Fibroblast of skin of scalp (primary cell): Measurements from ENCODE around the gene KCNH8. TPM values are rescaled to one million over a fixed set of nuclear protein-coding genes. Genes with fewer than 3 reads are reported as not detected.
"Not testable (repeated sequence)": the region's sequence is repeated elsewhere in the genome, so short reads cannot be mapped to it uniquely, and the experiment has no call there.

Experiments
- DNase-seq: peaks from one replicate; pipeline ENCODE4 v3.0.0-alpha.2; 2013
- polyA plus RNA-seq, 2 experiments: library from polyadenylated mRNA; unstranded; fragments of 120-200 nt; gene quantifications; one replicate each; pipeline ENCODE4 v1.2.1, GENCODE V29; 2013; ENCODE audit not compliant: insufficient read length in 2 of 2

KCNH8 gene
- not detected for polyA plus RNA-seq (2013, experiment 1 of 2; ENCODE audit: insufficient read length)
- 0.10 TPM for polyA plus RNA-seq (2013, experiment 2 of 2; ENCODE audit: insufficient read length)

DNA sequence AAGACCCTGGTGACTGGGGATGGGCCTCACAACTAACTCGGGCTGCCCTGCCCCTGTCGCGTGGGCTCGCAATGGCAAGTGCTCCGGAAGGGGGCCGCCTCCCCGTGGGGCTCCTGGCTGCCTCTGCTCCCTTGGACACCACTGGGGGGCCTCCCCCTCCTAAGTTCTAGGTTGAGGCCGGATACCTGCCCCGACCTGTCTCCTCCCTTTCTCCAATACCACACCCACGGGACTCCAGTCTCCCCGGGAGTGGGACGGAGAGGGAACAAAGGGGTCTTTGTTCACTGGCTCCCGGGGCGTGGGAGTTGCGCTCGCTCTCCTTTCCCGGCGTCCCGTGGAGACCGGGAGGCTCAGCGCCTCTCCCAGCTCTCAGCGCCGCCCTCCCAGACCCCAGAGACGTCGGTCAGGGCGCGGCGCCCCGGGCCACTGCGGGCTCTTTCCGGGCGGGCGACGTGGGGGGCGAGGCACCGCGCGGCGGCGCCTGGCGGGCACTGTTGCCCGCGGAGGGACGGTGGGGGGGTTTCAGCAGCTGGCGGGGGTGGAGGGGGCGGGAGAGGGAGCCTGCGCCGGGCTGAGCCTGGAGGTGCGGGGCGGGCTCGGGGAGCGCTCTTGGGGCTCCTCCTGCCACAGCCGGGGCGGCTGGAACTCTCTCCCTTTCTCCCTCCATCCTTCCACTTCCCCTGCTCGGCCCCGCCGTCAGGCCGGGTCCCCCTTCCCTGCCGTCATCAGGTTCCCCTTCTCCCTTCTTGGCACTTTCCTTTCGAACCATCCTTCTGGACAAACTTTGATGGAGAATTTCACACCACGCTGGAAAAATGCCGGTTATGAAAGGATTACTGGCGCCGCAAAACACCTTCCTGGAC, at the start of gene KCNH8:
Gene KCNH8, plus strand, starts transcription at position 606 of the 863 bp plus-strand sequence. Its CDS starts 210 bp downstream, at position 816.
- DNase-seq: no peak

DNA sequence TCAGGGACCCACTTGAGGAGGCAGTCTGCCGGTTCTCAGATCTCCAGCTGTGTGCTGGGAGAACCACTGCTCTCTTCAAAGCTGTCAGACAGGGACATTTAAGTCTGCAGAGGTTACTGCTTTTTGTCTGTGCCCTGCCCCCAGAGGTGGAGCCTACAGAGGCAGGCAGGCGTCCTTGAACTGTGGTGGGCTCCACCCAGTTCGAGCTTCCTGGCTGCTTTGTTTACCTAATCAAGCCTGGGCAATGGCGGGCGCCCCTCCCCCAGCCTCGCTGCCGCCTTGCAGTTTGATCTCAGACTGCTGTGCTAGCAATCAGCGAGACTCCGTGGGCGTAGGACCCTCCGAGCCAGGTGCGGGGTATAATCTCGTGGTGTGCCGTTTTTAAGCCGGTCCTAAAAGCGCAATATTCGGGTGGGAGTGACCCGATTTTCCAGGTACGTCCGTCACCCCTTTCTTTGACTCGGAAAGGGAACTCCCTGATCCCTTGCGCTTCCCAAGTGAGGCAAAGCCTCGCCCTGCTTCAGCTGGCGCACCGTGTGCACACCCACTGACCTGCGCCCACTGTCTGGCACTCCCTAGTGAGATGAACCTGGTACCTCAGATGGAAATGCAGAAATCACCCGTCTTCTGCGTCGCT, 45.5 kb upstream of the KCNH8 start:
- DNase-seq: not testable (repeated sequence)

DNA sequence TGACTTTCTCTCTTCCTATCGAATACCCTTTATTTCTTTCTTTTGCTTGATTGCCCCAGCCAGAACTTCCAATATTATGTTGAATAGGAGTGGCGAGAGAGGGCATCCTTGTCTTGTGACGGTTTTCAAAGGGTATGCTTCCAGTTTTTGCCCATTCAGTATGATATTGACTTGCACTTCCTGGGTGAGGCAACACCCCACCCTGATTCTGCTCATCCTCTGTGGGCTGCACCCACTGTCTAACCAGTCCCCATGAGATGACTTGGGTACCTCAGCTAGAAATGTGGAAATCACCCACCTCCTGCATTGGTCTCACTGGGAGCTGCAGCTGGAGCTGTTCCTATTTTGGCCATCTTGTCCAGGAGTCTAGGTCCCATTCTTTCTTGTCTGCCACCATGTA, 44.8 kb upstream of the KCNH8 start:
- DNase-seq: no peak

DNA sequence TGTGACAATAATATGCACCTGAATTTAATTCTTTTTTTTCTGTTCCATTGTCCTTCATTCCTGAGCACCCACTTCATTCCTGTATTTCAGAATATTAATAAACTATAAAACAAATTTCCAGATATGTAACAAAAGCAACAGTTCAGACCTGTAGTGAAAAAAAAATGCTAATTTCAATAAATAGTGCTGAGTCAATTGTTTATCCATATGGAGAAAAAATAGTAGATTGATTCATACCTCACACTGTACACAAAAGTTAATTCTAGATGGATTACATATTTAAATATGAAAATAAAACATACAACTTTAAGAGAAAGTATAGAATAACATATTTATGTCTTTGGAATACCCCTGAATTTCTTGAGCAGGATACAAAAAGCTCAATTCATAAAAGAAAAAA, 43.9 kb upstream of the KCNH8 start:
- no peak for DNase-seq

DNA sequence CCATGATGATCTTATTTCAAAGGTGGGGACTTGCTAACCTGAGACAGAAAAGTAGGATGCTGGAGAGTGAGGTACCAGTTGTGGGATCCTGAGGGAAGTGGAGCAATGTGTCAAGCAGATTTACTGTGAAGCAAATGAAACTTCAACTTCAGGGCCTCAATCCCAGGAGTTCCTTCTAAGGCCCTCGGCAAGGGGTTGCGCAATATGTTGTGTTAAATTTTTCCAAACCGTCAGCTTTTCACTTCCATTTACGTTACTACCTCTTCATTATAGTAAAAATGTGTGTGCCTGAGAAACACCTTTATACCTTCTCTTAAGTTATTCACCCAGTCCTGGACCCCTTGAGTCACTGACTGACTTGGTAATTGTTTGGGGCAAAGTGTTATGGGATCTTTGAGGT, 42.5 kb upstream of the KCNH8 start:
- no peak for DNase-seq

DNA sequence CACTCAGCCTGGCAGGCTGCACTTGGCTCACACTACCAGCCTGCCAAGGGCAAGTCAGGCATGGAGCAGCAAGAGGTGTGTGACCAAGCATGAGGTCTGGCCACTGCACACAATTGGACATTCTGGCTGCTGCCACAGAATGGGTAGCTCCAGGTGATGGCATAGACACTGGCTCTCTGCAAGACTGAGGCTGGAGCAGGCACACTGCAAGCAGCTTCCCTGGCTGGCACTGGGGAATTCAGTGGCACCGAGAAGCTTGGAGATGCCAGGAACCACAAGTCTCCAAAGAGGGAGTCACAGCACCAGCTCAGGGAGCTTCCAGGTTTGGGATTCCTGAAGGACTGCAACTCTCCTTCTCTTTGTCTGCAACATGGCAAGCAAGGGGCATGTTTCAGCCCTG, 42.0 kb upstream of the KCNH8 start:
- DNase-seq: no peak

DNA sequence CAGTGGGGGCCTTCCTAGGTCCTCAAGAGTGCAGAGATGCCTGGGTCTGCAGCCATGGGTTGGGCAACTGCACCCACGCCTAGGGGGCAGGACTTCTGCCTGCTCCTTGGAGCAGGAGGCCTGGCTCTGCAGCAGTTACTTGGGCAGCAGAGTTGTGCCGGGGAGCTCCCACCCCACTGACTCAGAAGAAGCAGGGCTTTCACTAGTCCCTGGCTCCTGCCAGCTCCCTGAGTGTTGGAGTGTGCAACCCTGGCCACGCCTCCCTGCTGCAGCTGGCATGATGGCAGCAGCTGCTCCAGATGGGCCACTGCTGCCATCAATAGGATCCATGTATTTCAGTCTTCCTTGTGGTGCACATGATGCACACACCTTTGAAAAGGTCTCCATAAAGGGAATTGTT, 40.6 kb upstream of the KCNH8 start:
- DNase-seq: no peak

DNA sequence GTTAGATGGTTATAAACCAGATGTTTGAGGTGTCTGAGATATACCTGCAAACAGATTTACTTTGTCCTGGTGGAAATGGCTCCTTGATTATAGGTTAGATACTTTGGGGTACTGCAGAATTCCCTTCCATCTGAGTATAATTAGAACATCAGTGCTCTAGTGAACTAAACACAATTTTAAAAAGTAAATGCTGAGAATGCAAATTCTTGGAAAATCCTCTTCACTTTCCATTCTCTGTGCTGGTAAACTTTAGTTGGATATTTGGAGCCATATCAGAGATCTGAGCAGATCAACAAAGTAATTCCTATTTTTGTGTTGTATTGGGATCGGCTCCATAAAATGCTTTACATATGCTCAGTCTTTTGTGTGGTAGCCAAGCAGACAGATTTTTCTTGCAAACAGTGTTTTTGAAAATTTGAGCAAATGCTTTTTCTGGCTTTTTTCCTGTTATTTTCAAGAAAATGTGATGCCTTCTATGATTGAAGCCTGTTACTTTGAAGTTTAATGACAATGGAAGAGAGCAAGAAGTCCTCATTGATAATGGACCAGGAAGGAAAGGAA, 37.9 kb upstream of the KCNH8 start:
- no peak for DNase-seq

DNA sequence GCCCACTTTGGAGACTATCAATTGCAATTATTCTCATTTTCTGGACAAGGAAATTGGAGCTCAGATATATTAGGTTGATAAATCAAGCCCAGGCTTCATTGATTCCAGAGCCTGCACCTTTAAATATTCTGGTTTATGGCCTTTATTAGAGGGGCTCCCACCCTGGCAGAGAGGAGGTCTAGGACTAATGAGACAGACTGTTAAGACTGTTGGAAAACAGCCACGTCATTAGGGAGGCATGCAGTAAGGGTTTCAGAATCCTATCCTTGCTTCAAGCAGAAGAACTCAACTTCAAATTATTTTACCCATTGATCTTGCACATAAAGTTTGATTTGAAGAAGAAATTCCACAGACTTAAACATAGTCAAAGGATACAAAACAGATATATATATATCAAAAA, 33.8 kb upstream of the KCNH8 start:
- no peak for DNase-seq

DNA sequence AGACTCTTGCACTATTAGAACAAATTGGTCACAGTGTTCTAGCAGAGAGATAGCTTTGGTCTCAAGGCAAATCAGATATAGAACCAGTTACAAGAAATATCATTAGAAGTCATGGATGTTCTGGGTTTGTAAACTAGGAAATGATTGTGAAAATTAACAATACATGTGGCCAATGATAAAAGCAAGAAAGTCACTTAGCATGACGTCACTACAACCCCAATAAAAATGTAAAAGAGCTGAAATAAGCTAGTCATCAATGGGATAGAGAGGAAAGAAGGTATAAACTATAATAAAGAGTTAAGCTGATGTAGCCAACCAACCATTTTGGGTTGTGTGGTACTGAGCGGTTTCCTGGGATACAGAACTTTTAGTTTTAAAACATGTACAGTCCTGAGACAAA, 32.1 kb upstream of the KCNH8 start:
- no peak for DNase-seq

DNA sequence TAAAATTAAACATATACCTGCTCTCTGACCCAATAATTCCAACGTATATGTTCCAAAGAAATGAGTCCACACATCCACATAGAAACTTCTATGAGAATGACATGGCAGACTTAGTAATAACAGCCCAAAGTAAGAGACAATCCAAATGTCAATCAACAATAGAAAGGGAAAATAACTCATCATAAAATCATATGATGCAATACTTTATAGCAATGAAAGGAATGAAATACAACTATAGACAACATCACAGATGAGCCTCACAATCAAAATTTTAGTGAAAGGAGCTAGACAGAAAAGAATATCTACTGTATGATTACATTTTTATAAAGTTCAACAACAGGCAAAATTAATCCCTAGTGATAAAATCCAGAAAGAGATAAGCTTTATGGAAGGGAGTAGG, 23.6 kb upstream of the KCNH8 start:
- no peak for DNase-seq

DNA sequence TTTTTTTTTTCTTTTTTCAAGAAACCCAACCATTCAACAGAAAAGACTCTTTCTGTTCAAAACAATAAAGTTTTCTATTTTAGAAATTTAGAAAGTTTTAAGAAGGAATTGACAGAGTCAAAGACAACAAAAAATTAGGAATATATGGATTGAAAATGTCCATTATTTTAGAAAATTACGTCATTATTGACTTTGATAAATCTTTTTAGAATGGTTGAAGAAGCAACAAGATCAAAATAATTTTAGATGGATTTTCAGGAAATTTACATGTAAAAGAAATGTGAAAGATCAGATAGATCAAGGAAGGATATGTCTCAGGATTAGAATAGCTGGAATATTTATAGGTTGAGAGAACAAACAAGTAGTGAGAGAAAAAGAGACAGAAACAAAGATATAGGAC, 8.4 kb upstream of the KCNH8 start:
- DNase-seq: no peak

DNA sequence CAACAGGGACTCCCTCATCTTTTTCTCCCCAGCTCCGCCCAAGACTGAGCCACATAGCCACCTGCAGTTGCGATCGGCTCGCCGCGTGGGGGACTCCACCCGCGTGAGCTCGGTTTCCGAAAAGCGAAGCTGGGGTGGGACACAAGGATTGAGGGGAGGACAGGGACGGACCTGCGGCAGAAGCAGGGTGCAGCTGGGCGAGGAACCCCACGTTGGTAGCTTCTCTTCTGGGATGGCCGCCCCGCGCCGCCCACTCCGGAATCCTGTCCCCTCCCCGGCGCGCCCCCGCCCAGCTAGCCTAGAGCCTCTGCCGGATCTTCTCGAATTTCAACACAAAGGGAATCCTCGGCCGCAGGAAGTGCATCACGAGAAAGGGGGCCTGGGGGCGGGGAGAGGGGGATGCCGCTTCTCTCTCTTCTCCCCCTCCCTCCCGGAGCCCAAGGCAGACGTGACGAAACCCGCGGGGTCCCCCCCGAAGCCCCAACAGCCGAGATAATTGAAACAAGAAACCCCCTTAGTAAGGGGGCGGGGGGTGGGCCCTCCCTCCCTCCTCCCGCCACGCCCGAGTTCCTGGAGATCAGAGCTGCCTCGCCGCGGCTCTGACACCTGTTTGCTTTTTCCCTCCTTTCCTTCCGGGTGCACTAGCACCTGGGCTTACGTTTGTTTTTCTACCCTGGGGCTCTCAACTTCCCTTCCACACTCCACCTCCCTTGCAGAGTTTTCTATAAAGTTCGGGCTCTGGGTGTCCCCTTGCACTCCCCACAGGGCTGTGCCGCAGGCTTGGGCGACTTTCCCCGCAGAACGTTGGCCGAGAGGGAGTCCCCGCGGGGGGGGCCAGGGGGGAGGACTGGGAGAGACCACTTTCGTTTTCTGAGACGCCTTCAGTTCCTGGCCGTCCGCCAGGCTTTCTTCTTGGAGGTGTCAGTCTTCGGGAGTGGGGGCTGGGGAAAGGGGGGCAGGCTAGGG, 1.3 kb upstream of the KCNH8 start:
- peak; percentile 58 for DNase-seq

DNA sequence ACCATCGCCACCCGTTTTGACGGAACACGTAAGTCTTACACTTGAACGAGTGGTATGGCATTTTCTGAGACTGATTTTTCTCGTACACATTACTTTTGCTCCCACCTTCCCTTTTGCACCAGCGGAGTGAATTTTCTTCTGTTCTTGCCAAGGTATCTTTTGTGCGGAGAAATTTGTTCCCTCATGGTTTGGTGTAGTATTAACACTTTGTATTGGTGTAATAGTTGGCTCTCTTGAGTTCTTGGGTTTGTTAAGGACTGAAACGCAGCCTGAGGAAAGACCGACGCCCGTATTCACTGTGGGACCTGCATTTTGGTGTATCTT, 420 bp downstream of the KCNH8 start:
- DNase-seq: no peak

DNA sequence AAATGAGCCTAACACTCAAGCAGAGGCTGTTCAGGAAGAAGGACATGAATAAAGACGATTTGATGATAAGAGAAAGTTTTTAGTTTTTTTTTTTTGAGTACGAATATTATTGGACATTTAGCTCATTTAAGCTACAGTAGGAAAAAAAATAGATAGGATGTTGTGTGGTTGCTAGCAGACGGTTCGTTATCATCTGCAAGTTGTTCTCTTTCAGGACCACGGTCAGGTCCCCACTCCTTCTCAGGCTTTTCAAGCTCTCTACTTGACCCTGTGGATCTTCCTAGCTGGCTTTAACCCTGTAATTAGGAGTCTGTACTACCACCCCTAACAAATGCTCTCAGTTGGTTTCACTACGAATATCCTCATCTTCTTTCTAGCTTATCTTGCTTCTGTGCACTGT, 1.1 kb downstream of the KCNH8 start:
- DNase-seq: peak; percentile 33

DNA sequence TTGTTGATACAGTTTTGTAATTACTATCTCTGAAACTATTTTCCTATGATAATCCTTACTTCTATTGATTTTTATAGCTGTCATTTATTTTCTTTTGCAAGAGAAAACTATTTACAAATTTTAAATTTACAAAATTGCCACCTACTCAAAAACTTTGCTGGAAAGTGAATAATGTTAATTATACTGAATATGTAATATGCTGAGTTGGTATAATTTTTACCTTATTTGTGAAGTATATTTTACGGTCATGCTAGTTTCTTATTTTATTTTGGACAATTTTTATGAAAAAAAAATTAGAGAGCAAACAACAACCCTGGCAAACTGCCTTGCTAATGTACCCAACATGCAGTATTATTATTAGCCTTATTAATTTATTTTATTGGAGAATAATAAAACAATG, 2.9 kb downstream of the KCNH8 start:
- no peak for DNase-seq

DNA sequence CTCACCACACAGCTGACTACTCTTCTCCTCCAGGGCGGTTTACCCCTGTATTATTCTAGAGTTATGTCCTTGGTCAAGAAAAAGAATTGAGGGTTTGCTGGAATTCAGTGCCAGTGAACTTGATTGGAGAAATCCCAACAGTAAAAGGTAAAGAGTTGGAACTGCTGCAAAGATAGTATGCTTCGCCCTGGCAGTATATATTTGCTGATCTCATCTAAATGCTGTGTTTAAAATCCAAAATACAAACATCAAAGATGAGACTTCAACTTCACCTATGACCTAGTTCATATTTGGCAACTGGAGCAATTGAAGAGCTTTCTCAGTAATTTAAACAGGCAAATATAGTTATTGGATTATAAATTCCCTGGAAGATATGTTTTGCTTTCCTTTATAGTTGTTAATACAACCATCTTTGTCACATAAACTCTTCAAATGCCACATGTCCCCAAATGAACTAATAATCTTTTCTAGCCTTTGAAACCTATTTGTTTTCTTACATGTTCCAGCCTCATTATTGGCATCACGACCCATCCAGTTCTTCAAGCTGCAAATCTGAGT, 6.5 kb downstream of the KCNH8 start:
- DNase-seq: no peak

DNA sequence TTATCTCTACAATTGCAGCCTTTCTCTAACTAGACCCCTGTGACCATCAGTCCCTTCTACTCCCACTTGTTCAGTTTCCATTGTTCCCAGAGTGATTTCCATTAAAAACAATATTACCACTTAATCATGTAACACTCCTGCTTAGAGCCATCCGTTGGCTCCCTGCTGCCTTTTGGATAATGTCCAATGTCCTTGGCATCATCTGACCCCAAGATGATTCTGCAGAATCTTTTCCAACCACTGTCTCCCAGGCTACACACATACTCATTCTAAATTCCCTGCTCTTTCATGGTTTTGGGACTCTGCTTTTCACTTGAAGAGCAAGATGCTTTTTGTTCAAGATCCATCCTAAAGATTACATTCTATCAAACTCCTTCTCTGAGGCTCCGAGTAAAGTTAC, 7.1 kb downstream of the KCNH8 start:
- no peak for DNase-seq

DNA sequence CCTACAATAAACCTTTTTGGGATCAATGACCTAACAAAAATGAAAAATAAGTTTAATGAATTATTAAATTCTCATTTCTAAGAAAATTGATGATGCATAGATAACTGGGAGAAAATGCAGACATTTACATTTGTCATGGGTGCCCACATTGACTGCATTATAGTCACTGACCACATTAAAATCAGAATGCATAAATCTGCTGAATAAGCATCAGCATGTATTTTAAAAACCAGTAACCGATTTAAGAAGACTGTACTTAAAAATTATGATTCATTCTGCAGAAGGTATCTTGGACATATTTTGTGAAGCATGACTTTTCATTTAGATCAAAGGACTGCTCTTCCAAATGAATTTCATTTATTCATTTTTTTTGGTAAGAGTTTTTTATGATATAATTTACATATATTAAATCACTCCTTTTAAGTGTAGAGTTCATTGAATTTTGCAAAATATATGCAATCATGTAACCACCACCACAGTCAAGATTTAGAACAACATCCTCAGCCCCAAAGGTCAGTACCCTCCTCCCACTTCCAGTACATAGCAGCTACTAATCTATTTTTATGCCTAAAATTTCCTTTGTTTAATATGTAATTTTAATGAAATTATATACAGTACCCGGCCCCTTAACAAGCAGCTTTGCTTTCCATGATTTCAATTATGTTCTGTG, 11.8 kb downstream of the KCNH8 start:
- no peak for DNase-seq

DNA sequence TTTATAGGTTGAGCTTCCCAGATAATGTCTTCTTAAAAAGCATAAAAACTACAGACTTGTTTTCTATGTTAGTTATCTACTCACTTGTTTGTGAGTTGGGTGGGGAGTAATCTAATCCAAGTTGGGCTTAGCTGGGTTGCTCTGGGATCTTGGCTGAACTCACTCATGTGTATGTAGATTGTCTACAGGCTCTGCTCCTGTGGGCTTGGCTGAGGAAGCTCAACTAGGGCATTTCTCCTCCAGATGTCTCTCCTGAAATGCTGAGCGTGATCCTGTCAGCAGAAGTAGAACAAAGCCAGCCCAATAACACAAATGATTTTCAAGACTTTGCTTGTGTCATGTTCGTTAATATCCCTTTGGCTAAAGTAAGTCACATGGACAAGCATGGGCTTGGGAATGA, 17.3 kb downstream of the KCNH8 start:
- DNase-seq: no peak

DNA sequence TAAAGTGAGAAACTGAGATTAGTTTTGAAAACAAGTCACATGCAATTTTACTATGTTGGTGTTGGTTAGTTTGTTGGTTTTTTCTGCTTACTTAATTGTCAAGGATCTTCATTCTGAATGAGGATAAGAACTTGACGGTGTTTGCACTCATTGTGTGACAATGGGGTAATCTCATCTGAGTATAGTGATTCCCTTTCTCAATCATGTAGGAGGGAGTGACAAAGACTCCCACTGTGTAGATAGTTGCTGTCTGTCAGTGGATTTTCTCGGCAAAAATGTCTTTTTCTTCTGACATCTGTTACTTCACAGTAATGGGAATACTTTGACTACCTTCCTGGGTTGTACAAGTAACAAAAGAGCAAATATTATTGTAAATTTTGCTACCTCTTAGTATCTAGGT, 23.5 kb downstream of the KCNH8 start:
- DNase-seq: no peak

DNA sequence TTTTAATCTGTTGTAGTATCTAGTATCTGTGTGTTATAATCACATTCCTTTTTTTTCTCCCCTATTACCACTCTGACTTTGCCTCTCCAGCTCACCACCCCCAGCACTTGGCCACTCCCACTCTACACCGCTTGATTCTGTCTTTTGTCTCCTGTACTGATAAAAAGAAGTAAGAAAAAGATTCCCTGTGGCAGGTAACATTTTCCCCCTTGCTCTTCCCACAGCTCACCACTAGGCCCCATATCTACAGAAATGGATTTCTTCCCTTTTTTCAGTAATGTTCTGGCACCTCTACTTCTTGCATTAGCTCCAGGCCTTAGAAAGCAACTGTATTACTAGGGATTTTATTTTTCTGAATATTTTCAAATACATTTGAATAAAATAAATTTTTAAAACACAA, 25.6 kb downstream of the KCNH8 start:
- no peak for DNase-seq
